ENCODE measurements around the gene AQP12B. TPM values are rescaled to one million over a fixed set of nuclear protein-coding genes. Genes with fewer than 3 reads are reported as not detected.

Gene AQP12B
- total RNA-seq, 1 donor: not detected

Small RNA genes lying within 50 kb of the gene (small RNA-seq; reads per million reads assigned to genes)
- gene AC011298.3: not detected

Other genes with a start within 250 kb of the AQP12B start
- 88.9 and 106 TPM in 2 replicates for gene GPC1, start 247.2 kb downstream of the AQP12B start, total RNA-seq
- 5.2 and 5.8 TPM in 2 replicates for gene ANKMY1, start 124.9 kb downstream of the AQP12B start, total RNA-seq
- gene DUSP28, start 122.5 kb downstream of the AQP12B start, total RNA-seq: 3.5 and 4.5 TPM in 2 replicates
- gene RNPEPL1, start 114.4 kb downstream of the AQP12B start, total RNA-seq: 9.5 and 15.5 TPM in 2 replicates
- 20.3 and 22.5 TPM in 2 replicates for gene CAPN10, start 96.2 kb downstream of the AQP12B start, total RNA-seq
- gene GPR35, start 57.4 kb downstream of the AQP12B start, total RNA-seq: 0.32 and 0.43 TPM in 2 replicates
- gene AQP12A, start 9.0 kb upstream of the AQP12B start, total RNA-seq: not detected in 2 replicates
- gene KIF1A, start 137.3 kb upstream of the AQP12B start, total RNA-seq: not detected in 2 replicates
- not detected in 2 replicates for gene AGXT, start 185.9 kb upstream of the AQP12B start, total RNA-seq
- not detected in 2 replicates for gene MAB21L4, start 213.3 kb upstream of the AQP12B start, total RNA-seq
- not detected in 2 replicates for gene CROCC2, start 223.5 kb upstream of the AQP12B start, total RNA-seq